Lower leg skin (tissue), 4 donors: ENCODE measurements around the gene NRG3. TPM values are rescaled to one million over a fixed set of nuclear protein-coding genes. Genes with fewer than 3 reads are reported as not detected.

Experiments
- DNase-seq, 2 donors: peaks; one replicate each; pipeline ENCODE4 v3.0.0-alpha.2; 2019; ENCODE audit warnings: low spot score in 2 of 2
- H3K4me3 ChIP-seq: fragments of 200-600 bp; sonication (generic); 2 replicates; pipeline ENCODE4 v1.5.1; 2017; ENCODE audit warnings: mild to moderate bottlenecking, low read depth; ENCODE audit not compliant: poor library complexity, severe bottlenecking
- POLR2A ChIP-seq, 2 donors: fragments of 450-650 bp; IDR thresholded peaks; one replicate each; pipeline ENCODE4 v1.6.1; 2016 to 2017; ENCODE audit warnings: antibody characterized with exemption in 2 of 2, mild to moderate bottlenecking in 1 of 2, moderate library complexity in 1 of 2
- WGBS, 2 donors: methylation state at CpG; one replicate each; pipeline ENCODE4 v1.1.5; 2018; 5-methylcytosine and 5-hydroxymethylcytosine counted together
- intact Hi-C: fragments of 100-400 bp; cut with DNase I; formaldehyde crosslinking; loops from one replicate; pipeline ENCODE4 v1.15.0; 2023; ENCODE audit warnings: low total_unique reads
- total RNA-seq, 4 donors: library from RNA; depleted of rRNA; stranded (reverse); fragments of >200 nt; gene quantifications; one replicate each; pipeline ENCODE4 v1.1.0, GENCODE V29; 2016
- TF ChIP-seq, protein P1 (sequence below), 3 donors: fragments of 450-650 bp; IDR thresholded peaks; one replicate each; pipeline ENCODE4 v1.5.1; 2016; ENCODE audit warnings: antibody characterized with exemption in 3 of 3, mild to moderate bottlenecking in 3 of 3, moderate library complexity in 2 of 3

The NRG3 gene
- total RNA-seq, 4 donors from 2014 or later: 0.15 to 2.5 (median 0.50) TPM

DNA sequence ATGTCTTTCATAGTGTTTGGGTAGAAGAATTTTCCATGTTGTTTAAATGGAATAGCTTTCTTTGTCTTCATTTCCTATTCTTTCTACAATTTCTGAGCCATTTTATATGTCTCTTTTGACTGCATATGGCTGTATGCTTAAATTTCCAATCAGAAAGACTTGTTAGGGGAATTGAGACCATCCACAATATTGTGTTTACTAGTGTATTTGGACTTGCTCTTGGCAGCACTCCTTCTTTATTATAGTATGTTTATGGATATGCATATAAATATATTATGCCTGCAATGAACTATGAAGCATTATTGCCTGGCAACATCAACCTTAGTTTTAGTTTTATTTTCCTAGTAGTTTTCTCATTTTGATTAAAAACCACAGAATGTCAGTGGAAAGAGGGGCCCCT is 92.7 kb downstream of the NRG3 start:
- no peak for TF ChIP-seq POLR2A (IDR thresholded peaks at IDR 0.05)
- TF ChIP-seq, protein P1, sequence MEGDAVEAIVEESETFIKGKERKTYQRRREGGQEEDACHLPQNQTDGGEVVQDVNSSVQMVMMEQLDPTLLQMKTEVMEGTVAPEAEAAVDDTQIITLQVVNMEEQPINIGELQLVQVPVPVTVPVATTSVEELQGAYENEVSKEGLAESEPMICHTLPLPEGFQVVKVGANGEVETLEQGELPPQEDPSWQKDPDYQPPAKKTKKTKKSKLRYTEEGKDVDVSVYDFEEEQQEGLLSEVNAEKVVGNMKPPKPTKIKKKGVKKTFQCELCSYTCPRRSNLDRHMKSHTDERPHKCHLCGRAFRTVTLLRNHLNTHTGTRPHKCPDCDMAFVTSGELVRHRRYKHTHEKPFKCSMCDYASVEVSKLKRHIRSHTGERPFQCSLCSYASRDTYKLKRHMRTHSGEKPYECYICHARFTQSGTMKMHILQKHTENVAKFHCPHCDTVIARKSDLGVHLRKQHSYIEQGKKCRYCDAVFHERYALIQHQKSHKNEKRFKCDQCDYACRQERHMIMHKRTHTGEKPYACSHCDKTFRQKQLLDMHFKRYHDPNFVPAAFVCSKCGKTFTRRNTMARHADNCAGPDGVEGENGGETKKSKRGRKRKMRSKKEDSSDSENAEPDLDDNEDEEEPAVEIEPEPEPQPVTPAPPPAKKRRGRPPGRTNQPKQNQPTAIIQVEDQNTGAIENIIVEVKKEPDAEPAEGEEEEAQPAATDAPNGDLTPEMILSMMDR (IDR thresholded peaks at IDR 0.05): no peak
- intact Hi-C loops: no loop called here

DNA sequence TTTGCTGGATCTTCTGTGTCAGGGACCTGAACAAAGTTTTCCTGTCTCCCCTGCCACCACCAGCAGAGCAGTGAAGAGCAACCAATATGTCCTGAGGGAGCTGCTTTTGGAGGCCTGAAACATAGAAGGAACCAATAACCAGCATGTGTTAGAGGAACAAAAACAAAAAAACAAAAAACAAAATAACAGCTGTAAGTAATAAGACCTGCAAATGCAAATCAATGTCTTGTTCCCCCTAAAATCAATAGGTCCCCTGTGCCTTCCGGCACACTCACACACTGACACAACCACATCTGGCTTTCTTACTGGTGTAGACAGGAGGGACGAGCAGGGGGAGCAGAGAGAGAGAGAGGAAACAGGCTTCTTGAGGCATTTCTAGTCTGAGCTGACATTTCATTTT is 94.1 kb downstream of the NRG3 start:
- intact Hi-C loops: no loop called here
- DNase-seq: no peak
- no peak for TF ChIP-seq POLR2A (IDR thresholded peaks at IDR 0.05)
- TF ChIP-seq, protein P1 (IDR thresholded peaks at IDR 0.05): no peak

More for the DNA sequence above, 92.7 kb downstream of the NRG3 start:
- no peak for DNase-seq
- H3K4me3 ChIP-seq: no peak overlapping the region

DNA sequence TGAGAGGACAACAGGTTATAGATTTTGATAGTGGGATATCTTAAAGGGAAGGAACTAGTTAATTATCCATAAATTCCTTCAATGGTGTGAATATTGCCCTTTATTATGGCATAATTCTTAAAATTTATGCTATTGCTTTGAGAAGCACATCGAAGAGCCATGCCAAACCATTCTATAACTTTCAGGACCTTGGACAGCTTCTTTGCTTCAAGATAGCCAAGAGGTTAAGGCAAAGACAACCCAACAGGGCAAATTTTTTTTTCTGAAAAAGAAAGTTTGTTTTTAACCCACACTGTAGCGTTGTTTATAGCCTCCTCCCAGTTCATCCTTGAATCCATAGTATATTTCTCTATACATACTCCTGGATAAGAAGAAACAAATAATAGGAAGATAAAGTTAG is 103.2 kb downstream of the NRG3 start:
- intact Hi-C loops: no loop called here
- TF ChIP-seq, protein P1 (IDR thresholded peaks at IDR 0.05): no peak
- TF ChIP-seq POLR2A (IDR thresholded peaks at IDR 0.05): no peak
- H3K4me3 ChIP-seq: no peak overlapping the region
- 56 to 58% methylated on average over 2 of the region's 2 CpGs for WGBS, 2 donors
- no peak for DNase-seq

More for the DNA sequence above, 94.1 kb downstream of the NRG3 start:
- H3K4me3 ChIP-seq: no peak overlapping the region
- 61 to 62% methylated on average over 2 of the region's 2 CpGs for WGBS, 2 donors

DNA sequence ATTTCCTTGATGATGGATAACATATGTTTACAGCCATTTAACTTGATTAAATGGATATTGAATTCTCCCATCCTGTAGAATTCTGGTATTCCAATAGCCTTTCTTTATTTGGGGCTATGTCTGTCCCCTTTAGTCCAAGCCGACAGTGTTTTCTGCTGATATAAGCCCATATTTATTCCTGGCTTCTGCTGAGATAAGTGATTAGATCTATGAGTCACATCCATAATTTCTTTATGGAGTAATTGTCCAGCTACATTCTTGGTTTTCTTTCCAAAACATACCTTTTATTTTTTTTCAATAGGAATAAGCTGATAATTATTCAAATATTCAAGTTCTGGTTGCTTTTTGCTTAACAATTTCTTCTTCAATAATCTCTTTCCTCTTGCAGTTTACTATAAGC is 106.7 kb downstream of the NRG3 start:
- intact Hi-C loops: no loop called here
- no peak for DNase-seq
- WGBS, 2 donors: 65 to 90% methylated on average over 1 of the region's 1 CpG
- no peak overlapping the region for H3K4me3 ChIP-seq
- TF ChIP-seq, protein P1 (IDR thresholded peaks at IDR 0.05): no peak
- no peak for TF ChIP-seq POLR2A (IDR thresholded peaks at IDR 0.05)

DNA sequence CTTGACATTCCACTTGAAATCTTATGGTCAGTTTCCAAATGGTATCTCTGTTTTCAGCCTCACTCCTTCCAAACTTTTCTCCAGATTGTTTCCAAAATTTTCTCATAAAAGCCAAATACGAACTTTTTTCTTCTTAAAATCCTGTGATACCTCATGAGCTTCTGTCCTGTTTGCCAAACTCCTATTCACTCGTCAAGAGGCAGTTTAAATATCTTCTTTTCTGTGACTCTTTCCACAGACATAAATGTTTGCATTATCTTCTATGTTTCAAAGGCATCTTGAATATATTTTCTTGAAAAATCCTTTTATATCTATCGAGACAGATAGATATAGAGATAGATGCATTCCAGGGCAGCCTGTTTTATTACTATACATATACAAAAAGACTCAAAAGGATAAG is 109.4 kb downstream of the NRG3 start:
- intact Hi-C loops: no loop called here
- no peak for DNase-seq
- no peak for TF ChIP-seq POLR2A (IDR thresholded peaks at IDR 0.05)
- TF ChIP-seq, protein P1 (IDR thresholded peaks at IDR 0.05): no peak
- WGBS, 2 donors: 64 to 65% methylated on average over 3 of the region's 3 CpGs
- no peak overlapping the region for H3K4me3 ChIP-seq

DNA sequence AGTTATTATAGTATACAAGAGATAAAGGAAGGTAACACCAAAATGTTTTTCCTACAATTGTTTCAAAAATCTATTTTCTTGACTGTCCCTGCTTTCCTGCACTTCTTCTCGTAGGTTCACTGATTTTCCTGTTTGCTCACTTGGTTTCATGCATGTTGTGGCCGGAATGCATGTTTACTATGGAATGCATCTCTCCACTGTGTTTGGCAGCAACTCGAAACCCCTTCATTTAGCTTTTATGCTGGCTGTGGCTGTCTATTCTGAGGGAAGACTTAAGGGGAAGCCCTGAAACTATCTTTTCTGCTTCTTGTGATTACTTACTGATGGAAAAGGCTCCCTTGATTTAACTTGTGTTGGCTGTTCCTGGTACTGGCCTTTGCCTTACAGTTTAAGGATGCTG is 120.3 kb downstream of the NRG3 start:
- 23 to 32% methylated on average over 3 of the region's 3 CpGs for WGBS, 2 donors
- no peak overlapping the region for H3K4me3 ChIP-seq
- intact Hi-C loops: no loop called here
- TF ChIP-seq, protein P1 (IDR thresholded peaks at IDR 0.05): no peak
- no peak for TF ChIP-seq POLR2A (IDR thresholded peaks at IDR 0.05)
- DNase-seq: no peak
